ENCODE results near the gene ATP13A4.

DNA sequence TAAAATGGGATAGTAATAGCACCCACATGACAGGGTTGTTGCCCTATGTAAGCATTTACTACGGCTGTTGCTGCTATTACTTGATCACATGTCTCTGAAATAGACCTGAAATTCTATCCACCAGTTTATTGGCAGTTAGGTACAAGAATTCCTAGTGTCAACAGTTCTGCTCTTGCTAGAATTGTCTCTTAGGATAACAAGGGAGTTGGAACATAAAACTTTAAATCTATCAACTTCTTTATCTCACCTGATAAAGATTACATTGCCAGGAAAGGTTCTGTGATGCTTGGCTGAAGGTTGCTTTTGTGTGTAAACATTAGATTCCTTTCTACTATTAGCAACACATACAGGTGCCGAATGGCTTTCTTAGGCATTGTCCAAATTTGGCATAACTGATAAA lies 38.7 kb downstream of the ATP13A4 start:
- TF ChIP-seq ZNF8 (CRISPR knock-in tag; IDR thresholded peaks at IDR 0.05) = no peak
- no peak for TF ChIP-seq BACH2 (CRISPR knock-in tag; IDR thresholded peaks at IDR 0.05; ENCODE audit: borderline replicate concordance)
- TF ChIP-seq PATZ1 (CRISPR knock-in tag; IDR thresholded peaks at IDR 0.05; ENCODE audit: borderline replicate concordance) = no peak
- TF ChIP-seq ARNTL (CRISPR knock-in tag; IDR thresholded peaks at IDR 0.05; ENCODE audit: borderline replicate concordance, low read depth) = no peak
- no peak for TF ChIP-seq CSRNP3 (CRISPR knock-in tag; IDR thresholded peaks at IDR 0.05)
- no peak for TF ChIP-seq CREB5 (CRISPR knock-in tag; IDR thresholded peaks at IDR 0.05; ENCODE audit: low read depth)
- no peak for TF ChIP-seq GLIS3 (CRISPR knock-in tag; IDR thresholded peaks at IDR 0.05)
- no peak for TF ChIP-seq TCF4 (CRISPR knock-in tag; IDR thresholded peaks at IDR 0.05; ENCODE audit: borderline replicate concordance)
- TF ChIP-seq ZFP30 (CRISPR knock-in tag; IDR thresholded peaks at IDR 0.05) = no peak
- TF ChIP-seq ZNF565 (CRISPR knock-in tag; conservative IDR thresholded peaks at IDR 0.05; ENCODE audit: low read depth) = no peak
- TF ChIP-seq TSHZ2 (CRISPR knock-in tag; IDR thresholded peaks at IDR 0.05) = no peak
